ENCODE data around the gene VAV3.

DNA sequence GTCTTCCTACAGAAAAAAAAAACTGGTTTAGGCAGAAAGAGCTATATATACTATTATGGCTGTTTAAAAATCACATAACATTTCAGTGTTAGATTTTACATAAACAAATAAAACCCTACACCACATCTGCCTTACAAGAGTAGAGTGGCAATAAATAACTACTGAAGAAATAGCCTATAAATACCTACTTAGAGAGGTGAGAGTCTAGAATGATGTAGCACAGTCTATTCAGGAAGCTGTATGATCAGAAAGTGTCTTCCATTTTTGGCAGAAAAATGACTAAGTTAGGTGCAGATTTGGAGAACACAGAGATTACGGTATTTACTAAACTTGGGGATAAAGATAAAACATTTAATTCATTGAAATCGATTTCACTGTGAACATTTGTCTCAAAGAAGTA is 75.5 kb downstream of the VAV3 start:
- TF ChIP-seq EZH2 (IDR thresholded peaks at IDR 0.05; ENCODE audit: insufficient read depth, low read length): no peak
- TF ChIP-seq, protein P1, sequence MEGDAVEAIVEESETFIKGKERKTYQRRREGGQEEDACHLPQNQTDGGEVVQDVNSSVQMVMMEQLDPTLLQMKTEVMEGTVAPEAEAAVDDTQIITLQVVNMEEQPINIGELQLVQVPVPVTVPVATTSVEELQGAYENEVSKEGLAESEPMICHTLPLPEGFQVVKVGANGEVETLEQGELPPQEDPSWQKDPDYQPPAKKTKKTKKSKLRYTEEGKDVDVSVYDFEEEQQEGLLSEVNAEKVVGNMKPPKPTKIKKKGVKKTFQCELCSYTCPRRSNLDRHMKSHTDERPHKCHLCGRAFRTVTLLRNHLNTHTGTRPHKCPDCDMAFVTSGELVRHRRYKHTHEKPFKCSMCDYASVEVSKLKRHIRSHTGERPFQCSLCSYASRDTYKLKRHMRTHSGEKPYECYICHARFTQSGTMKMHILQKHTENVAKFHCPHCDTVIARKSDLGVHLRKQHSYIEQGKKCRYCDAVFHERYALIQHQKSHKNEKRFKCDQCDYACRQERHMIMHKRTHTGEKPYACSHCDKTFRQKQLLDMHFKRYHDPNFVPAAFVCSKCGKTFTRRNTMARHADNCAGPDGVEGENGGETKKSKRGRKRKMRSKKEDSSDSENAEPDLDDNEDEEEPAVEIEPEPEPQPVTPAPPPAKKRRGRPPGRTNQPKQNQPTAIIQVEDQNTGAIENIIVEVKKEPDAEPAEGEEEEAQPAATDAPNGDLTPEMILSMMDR (IDR thresholded peaks at IDR 0.05; ENCODE audit: insufficient read depth, low read depth, low read length): no peak

Measured in astrocyte (in vitro differentiated cells and primary cell).